Epithelial cell of proximal tubule (primary cell): ENCODE results near the gene DAO. TPM values are rescaled to one million over a fixed set of nuclear protein-coding genes. Genes with fewer than 3 reads are reported as not detected.

ENCODE experiments used
- DNase-seq: peaks from one replicate; pipeline ENCODE4 v3.0.0-alpha.2; 2011; ENCODE audit warnings: low read depth
- H3K4me3 ChIP-seq: 2 replicates; pipeline ENCODE4 v1.5.1; 2011; ENCODE audit warnings: low read depth, mild to moderate bottlenecking, low read length
- total RNA-seq: library from RNA; depleted of rRNA; stranded (reverse); fragments of >200 nt; gene quantifications from 2 replicates; pipeline ENCODE4 v1.2.3, GENCODE V29; 2015
- TF ChIP-seq, protein P1 (sequence below): conservative IDR thresholded peaks from 2 replicates; pipeline ENCODE4 v1.5.1; 2012; ENCODE audit warnings: low read depth, mild to moderate bottlenecking, low read length

DAO gene
- total RNA-seq, 1 donor from 2014 or later, result not detected

DNA sequence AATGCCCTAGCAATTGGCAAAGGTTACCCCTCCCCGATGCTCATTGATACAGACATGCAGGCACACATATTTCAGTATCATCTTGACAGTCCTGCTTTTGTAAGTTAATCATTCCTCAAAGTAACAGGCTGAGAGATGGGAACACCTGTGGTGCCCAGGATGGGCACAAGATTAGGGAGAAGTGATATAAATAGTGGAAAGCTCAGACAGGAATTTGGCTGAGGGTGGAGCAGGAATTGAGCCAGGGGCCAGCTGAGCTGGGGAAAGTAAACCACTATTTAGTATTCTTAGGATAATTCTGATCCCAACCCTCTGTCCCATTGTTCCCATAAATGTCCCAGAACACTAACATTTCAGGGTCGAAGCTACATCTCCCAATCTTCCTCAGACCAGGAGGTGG lies 38.3 kb downstream of the DAO start:
- TF ChIP-seq, protein P1, sequence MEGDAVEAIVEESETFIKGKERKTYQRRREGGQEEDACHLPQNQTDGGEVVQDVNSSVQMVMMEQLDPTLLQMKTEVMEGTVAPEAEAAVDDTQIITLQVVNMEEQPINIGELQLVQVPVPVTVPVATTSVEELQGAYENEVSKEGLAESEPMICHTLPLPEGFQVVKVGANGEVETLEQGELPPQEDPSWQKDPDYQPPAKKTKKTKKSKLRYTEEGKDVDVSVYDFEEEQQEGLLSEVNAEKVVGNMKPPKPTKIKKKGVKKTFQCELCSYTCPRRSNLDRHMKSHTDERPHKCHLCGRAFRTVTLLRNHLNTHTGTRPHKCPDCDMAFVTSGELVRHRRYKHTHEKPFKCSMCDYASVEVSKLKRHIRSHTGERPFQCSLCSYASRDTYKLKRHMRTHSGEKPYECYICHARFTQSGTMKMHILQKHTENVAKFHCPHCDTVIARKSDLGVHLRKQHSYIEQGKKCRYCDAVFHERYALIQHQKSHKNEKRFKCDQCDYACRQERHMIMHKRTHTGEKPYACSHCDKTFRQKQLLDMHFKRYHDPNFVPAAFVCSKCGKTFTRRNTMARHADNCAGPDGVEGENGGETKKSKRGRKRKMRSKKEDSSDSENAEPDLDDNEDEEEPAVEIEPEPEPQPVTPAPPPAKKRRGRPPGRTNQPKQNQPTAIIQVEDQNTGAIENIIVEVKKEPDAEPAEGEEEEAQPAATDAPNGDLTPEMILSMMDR, result no peak
- H3K4me3 ChIP-seq, result no peak overlapping the region
- DNase-seq, result no peak

DNA sequence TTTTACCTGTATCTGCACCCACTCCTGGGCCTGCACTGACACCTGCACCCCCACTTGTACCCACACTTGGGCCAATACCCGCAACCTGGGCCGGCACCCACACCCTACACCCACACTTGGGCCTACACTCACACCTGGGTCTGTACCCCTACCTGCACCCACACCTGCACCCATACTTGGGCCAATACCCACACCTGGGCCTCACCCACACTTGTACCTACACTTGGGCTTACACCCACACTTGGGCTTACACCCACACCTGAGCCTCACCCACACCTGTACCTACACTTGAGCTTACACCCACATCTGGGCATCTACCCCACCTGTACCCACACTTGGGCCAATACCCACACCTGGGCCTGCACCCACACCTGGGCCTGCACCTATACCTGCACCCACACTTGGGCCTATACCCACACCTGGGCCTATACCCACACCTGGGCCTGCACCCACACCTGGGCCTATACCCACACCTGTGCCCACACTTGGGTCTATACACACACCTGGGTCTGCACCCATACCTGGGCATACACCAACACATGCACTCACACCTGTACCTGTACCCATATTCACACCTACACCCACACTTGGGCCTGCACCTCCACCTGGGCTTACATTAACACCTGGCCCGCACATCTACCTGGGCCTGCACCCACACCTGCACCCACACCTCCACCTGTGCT lies 39.2 kb downstream of the DAO start:
- TF ChIP-seq, protein P1, result no peak
- no peak overlapping the region for H3K4me3 ChIP-seq
- no peak for DNase-seq

DNA sequence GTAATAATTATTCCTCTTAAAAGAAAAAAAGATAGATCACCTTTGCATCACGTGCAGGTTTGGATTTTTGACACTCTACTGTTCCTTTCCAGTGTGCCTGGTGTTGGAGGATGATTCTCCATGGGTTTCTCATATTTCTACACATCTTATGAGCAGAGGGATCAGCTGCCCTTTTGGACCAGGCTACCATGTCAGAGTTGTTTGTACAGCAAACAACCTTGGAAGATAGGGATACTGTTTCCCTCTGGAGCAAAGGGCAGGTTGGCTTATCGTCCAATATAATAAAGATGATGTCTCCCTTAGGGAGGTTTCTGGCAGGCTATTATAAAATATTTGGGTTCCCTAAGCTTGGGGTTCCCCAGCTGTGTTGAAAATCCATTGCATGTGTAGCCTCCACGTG lies 42.1 kb downstream of the DAO start:
- TF ChIP-seq, protein P1, result no peak
- H3K4me3 ChIP-seq, result no peak overlapping the region
- no peak for DNase-seq

DNA sequence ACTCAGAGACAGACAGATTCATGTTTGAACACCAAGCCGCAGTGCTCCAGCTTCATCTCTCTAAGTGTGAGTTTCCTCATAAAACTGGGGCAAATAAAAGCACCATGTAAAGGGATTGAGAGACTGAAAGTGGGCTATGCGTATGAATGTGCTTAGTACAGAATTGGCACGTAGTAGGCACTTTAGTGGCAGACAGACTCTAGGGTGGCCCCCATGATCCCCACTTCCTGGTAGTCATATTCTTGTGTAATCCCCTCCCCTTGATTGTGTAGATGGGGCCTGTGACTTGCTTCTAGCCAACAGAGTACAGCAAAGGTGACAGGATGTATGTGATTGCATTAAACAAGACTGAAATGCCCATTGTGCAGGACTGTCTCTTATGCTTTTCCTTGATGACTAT lies 43.0 kb downstream of the DAO start:
- no peak for DNase-seq
- TF ChIP-seq, protein P1, result no peak
- H3K4me3 ChIP-seq, result no peak overlapping the region

DNA sequence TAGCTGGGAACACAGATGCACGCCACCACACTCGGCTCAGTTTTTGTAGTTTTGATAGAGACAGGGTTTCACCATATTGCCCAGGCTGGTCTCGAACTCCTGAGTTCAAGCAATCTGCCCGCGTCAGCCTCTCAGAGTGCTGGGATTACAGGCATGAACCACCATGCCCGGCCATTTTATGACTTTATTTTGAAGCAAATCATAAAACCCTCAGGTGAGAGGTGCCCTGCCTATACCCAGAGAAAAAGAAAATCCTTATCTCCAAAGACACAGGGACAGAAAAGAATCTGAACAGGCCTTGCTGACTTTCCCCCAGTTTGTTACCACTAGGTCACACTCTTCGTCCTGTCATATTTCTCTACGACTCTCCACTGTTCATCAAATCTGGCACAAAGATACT lies 48.8 kb downstream of the DAO start:
- DNase-seq, result no peak
- TF ChIP-seq, protein P1, result no peak
- H3K4me3 ChIP-seq, result no peak overlapping the region

DNA sequence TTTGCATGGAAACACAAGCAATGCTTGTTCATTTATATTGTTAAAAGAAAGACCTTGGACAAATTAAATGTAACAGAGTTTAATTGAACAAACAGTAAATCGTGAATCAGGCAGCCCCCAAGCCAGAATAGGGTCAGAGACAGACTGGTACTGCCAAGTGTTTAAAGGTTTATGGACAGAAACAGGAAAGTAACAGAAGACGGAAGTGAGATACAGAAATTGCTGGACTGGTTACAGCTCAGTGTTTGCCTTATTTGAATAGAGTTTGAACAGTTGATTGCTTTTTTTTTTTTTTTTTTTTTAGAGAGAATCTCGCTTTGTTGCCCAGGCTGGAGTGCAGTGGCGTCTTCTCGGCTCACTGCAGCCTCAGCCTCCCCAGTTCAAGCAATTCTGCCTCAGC lies 50.3 kb downstream of the DAO start:
- DNase-seq, result no peak
- TF ChIP-seq, protein P1, result no peak
- no peak overlapping the region for H3K4me3 ChIP-seq

DNA sequence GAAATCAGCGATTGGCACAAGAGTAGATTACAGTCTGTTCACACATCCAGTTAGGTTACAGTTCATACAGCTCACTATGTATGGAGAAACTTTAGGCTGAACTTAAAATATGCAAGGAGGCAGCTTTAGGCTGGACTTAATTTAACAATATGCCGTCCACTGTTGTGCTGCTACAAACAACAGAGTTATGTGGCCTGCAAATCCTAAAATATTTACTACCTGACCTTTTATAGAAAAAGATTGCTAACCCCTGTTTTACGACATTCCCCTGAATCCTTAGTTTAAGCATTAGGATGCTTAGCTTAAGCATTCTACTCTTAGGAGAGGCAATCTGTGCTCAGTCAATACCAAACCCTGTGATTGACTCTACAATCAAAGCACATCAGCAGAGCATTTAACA lies 50.9 kb downstream of the DAO start:
- no peak overlapping the region for H3K4me3 ChIP-seq
- no peak for DNase-seq
- TF ChIP-seq, protein P1, result no peak
